Measurements from ENCODE around the gene DRC7. TPM values are rescaled to one million over a fixed set of nuclear protein-coding genes. Genes with fewer than 3 reads are reported as not detected.
A peak's percentile ranks its signal among the peaks of the same experiment; 100 is the strongest.

Gene DRC7, protein sequence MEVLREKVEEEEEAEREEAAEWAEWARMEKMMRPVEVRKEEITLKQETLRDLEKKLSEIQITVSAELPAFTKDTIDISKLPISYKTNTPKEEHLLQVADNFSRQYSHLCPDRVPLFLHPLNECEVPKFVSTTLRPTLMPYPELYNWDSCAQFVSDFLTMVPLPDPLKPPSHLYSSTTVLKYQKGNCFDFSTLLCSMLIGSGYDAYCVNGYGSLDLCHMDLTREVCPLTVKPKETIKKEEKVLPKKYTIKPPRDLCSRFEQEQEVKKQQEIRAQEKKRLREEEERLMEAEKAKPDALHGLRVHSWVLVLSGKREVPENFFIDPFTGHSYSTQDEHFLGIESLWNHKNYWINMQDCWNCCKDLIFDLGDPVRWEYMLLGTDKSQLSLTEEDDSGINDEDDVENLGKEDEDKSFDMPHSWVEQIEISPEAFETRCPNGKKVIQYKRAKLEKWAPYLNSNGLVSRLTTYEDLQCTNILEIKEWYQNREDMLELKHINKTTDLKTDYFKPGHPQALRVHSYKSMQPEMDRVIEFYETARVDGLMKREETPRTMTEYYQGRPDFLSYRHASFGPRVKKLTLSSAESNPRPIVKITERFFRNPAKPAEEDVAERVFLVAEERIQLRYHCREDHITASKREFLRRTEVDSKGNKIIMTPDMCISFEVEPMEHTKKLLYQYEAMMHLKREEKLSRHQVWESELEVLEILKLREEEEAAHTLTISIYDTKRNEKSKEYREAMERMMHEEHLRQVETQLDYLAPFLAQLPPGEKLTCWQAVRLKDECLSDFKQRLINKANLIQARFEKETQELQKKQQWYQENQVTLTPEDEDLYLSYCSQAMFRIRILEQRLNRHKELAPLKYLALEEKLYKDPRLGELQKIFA
- total RNA-seq (2021; ENCODE audit: unreplicated experiment): not detected
- not detected for polyA plus RNA-seq (2012; ENCODE audit: insufficient read length)
- percentile 3 among the genes with signal in this experiment for Bru-seq, nascent RNA
- percentile 5 among the genes with signal in this experiment for BruChase-seq, experiment 1, labeled RNA remaining after a 2-hour chase
- not detected for BruChase-seq, experiment 2, labeled RNA remaining after a 6-hour chase
- long read RNA-seq: 0 reads

DNA sequence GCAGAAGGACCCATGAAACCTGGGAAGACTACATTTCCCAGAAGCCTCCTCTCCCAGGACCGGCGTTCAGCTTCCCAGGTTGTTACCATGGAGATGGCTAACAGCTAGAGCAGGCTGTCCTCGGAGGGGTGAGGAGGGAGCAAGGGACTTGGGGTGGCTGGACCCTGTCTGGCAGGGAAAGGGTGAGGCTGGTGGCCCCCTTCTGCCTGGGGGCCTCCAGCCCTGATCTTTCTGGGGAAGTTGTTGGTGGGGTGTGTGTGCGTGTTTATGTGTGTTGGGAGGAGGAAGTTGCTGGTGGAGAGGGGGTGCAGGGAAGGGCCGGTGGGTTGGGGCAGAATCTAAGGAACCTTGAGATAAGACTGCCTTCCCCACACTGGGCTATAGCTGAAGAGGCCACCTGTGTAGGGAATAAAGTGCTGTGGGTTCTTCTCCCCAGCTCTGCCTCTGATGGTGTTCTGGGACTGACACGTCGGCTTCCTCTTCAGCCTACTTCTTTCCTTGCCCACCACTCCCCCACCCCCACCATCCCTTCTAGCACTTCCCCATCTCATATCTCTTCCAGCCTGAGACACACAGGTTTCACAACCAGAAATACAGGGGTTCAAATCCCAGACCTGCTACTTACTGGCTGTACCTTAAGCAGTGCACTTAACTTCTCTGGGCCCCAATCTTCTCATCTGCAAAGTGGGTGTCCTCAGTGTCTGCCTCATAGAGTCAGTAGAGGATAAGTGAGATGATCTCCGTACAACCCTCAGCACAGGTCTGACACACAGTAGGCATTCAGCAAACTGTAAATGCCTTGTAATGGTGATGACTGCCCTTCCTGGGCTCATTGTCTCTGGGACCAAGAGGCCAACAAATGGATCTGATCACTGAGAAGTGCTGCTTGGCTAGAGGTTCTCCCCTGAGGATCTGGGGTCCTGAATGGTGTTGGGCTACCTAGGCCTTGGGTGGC, at the start of gene DRC7:
Gene DRC7 (plus strand): TSS at position 82 of the 955 bp plus-strand sequence. CDS start 3,144 bp downstream, outside the sequence.
- Histone ChIP-seq H3K36me3 (ENCODE audit: control insufficient read depth, insufficient read depth, low read length) (no peaks in the 10 kb centered on the region), H3K4me1 (ENCODE audit: control insufficient read depth, insufficient read depth, low read length) (no peaks in the 10 kb centered on the region), H3K4me3 (ENCODE audit: low read depth in 2 of 2, low read length in 2 of 2) (peak within 1 kb of the TSS; percentile 24 to 35), H3K9me3 (ENCODE audit: control insufficient read depth, insufficient read depth, low read depth, low read length) (no peaks in the 10 kb centered on the region), H3K27me3 (ENCODE audit: control insufficient read depth, insufficient read depth, low read length) (no peaks in the 10 kb centered on the region), H3K27ac (ENCODE audit: low read length) (no peak within 1 kb of the TSS)
- DNase-seq (ENCODE audit: low read depth, low spot score): no peak
- ChIA-PET POLR2A (no interaction called here), CTCF (interaction anchor here (0.7 kb wide), 1 partner anchor 41 kb away, joined by 4 read pairs; no protein-coding TSS in a partner anchor)
- TF ChIP-seq SIN3A (IDR thresholded peaks at IDR 0.05; ENCODE audit: borderline replicate concordance, insufficient read depth, low read depth, low read length): no peak
- TF ChIP-seq, protein P1, sequence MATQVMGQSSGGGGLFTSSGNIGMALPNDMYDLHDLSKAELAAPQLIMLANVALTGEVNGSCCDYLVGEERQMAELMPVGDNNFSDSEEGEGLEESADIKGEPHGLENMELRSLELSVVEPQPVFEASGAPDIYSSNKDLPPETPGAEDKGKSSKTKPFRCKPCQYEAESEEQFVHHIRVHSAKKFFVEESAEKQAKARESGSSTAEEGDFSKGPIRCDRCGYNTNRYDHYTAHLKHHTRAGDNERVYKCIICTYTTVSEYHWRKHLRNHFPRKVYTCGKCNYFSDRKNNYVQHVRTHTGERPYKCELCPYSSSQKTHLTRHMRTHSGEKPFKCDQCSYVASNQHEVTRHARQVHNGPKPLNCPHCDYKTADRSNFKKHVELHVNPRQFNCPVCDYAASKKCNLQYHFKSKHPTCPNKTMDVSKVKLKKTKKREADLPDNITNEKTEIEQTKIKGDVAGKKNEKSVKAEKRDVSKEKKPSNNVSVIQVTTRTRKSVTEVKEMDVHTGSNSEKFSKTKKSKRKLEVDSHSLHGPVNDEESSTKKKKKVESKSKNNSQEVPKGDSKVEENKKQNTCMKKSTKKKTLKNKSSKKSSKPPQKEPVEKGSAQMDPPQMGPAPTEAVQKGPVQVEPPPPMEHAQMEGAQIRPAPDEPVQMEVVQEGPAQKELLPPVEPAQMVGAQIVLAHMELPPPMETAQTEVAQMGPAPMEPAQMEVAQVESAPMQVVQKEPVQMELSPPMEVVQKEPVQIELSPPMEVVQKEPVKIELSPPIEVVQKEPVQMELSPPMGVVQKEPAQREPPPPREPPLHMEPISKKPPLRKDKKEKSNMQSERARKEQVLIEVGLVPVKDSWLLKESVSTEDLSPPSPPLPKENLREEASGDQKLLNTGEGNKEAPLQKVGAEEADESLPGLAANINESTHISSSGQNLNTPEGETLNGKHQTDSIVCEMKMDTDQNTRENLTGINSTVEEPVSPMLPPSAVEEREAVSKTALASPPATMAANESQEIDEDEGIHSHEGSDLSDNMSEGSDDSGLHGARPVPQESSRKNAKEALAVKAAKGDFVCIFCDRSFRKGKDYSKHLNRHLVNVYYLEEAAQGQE (IDR thresholded peaks at IDR 0.05; ENCODE audit: insufficient read depth in 1 of 2, low read depth in 2 of 2, low read length in 1 of 2): no peak
- TF ChIP-seq, protein P2, sequence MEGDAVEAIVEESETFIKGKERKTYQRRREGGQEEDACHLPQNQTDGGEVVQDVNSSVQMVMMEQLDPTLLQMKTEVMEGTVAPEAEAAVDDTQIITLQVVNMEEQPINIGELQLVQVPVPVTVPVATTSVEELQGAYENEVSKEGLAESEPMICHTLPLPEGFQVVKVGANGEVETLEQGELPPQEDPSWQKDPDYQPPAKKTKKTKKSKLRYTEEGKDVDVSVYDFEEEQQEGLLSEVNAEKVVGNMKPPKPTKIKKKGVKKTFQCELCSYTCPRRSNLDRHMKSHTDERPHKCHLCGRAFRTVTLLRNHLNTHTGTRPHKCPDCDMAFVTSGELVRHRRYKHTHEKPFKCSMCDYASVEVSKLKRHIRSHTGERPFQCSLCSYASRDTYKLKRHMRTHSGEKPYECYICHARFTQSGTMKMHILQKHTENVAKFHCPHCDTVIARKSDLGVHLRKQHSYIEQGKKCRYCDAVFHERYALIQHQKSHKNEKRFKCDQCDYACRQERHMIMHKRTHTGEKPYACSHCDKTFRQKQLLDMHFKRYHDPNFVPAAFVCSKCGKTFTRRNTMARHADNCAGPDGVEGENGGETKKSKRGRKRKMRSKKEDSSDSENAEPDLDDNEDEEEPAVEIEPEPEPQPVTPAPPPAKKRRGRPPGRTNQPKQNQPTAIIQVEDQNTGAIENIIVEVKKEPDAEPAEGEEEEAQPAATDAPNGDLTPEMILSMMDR (IDR thresholded peaks at IDR 0.05): no peak
- intact Hi-C loops (cut with micrococcal nuclease; ENCODE audit: unreplicated experiment): no loop called here
- in situ Hi-C loops (cut with HindIII; ENCODE audit: low pct_unique_long_range_greater_than_20kb, low sequenced_read_pairs): no loop called here
- BruUV-seq (replicated peaks): no TSS peak
- peak; percentile 93 for ATAC-seq

DNA sequence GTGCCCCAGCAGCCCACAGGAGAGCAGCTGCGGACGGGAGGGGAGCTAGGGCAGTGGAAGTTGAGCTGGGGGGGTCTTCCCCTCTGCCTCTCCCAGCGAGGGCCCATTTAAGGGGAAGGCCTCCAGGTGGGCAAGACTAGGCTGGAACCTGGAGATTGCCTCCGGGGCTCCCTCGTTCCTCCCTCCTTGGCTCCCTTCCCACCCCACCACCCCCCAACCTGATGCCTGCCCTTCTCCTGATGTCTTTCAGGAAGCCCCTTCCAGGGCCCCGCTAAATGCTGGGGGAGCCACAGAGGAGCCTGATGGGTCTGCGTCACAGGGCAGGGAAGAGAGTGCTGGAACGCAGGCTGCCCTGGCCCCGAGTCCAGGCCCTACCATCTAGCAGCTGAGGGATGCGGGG, 49.4 kb upstream of the DRC7 start:
- ChIA-PET POLR2A (no interaction called here), CTCF (no interaction called here)
- no peaks in the 10 kb centered on the region for H3K36me3 ChIP-seq (ENCODE audit: control insufficient read depth, insufficient read depth, low read length)
- ATAC-seq (no peak), DNase-seq (ENCODE audit: low read depth, low spot score) (no peak)
- peaks cover 4% of the 10 kb centered on the region for H3K4me1 ChIP-seq (ENCODE audit: control insufficient read depth, insufficient read depth, low read length)
- H3K27me3 ChIP-seq (ENCODE audit: control insufficient read depth, insufficient read depth, low read length): no peaks in the 10 kb centered on the region
- TF ChIP-seq, protein P1 (IDR thresholded peaks at IDR 0.05; ENCODE audit: insufficient read depth in 1 of 2, low read depth in 2 of 2, low read length in 1 of 2): no peak
- TF ChIP-seq TCF7L2 (IDR thresholded peaks at IDR 0.05; ENCODE audit: low read depth, low read length): no peak
- TF ChIP-seq SIN3A (IDR thresholded peaks at IDR 0.05; ENCODE audit: borderline replicate concordance, insufficient read depth, low read depth, low read length): no peak
- TF ChIP-seq, protein P2 (IDR thresholded peaks at IDR 0.05): no peak
- TF ChIP-seq POLR2AphosphoS5 (IDR thresholded peaks at IDR 0.05; ENCODE audit: low read depth, low read length): no peak
- no peak overlapping the region for H3K27ac ChIP-seq (ENCODE audit: low read length)
- H3K4me3 ChIP-seq (ENCODE audit: low read depth in 2 of 2, low read length in 2 of 2): no peak overlapping the region
- no TSS peak for BruUV-seq (replicated peaks)
- no peaks in the 10 kb centered on the region for H3K9me3 ChIP-seq (ENCODE audit: control insufficient read depth, insufficient read depth, low read depth, low read length)
- intact Hi-C loops (cut with micrococcal nuclease; ENCODE audit: unreplicated experiment) (loop anchor here (5.0 kb wide), 1 partner anchor 68 kb away; no protein-coding TSS in a partner anchor), in situ Hi-C loops (cut with HindIII; ENCODE audit: low pct_unique_long_range_greater_than_20kb, low sequenced_read_pairs) (no loop called here)
